Upper lobe of left lung (tissue), 4 donors: Measurements from ENCODE around the gene ANKS1A.

Experiments
- EP300 ChIP-seq, 4 donors: sonication (generic); formaldehyde crosslinking; IDR thresholded peaks; one replicate each; pipeline ENCODE4 v1.5.1; 2017; ENCODE audit warnings: antibody characterized with exemption in 4 of 4, control low read depth in 2 of 4
- POLR2A ChIP-seq, 4 donors: fragments of 450-650 bp; IDR thresholded peaks; one replicate each; pipeline ENCODE4 v1.5.1; 2016 to 2017; ENCODE audit warnings: antibody characterized with exemption in 4 of 4, mild to moderate bottlenecking in 2 of 4
- POLR2AphosphoS5 ChIP-seq, 2 donors: sonication (generic); formaldehyde crosslinking; IDR thresholded peaks; one replicate each; pipeline ENCODE4 v1.5.1; 2017; ENCODE audit warnings: antibody characterized with exemption in 2 of 2
- TF ChIP-seq, protein P1 (sequence below), 6 experiments: fragments of 450-650 bp in 4 of 6; fragments of 200-600 bp in 2 of 6; sonication (generic) in 2 of 6; IDR thresholded peaks; one replicate each; pipeline ENCODE4 v1.5.1; 2016 to 2019; ENCODE audit warnings: antibody characterized with exemption in 6 of 6

DNA sequence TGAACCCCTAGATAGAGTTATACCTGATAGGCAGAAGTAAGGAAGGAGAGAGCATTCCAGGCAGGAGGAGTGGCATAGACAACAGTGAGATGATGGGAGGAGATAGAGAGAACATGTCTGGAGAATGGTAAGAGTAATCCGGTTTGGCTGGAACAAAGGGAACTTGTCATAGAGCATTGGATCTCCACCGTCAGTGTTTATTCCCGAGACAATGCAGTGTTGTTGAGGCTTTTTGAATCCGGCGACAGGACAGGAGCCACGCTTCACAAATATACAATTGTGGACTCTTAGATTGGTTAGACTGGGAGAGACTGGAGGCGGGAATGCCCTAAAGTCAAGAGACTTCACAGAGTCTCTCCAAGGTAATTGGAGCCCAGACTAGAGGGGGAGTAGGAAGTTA is 119.8 kb downstream of the ANKS1A start:
- TF ChIP-seq, protein P1, sequence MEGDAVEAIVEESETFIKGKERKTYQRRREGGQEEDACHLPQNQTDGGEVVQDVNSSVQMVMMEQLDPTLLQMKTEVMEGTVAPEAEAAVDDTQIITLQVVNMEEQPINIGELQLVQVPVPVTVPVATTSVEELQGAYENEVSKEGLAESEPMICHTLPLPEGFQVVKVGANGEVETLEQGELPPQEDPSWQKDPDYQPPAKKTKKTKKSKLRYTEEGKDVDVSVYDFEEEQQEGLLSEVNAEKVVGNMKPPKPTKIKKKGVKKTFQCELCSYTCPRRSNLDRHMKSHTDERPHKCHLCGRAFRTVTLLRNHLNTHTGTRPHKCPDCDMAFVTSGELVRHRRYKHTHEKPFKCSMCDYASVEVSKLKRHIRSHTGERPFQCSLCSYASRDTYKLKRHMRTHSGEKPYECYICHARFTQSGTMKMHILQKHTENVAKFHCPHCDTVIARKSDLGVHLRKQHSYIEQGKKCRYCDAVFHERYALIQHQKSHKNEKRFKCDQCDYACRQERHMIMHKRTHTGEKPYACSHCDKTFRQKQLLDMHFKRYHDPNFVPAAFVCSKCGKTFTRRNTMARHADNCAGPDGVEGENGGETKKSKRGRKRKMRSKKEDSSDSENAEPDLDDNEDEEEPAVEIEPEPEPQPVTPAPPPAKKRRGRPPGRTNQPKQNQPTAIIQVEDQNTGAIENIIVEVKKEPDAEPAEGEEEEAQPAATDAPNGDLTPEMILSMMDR (IDR thresholded peaks at IDR 0.05) = no peak
- no peak for TF ChIP-seq POLR2AphosphoS5 (IDR thresholded peaks at IDR 0.05)
- TF ChIP-seq POLR2A (IDR thresholded peaks at IDR 0.05) = no peak
- no peak for TF ChIP-seq EP300 (IDR thresholded peaks at IDR 0.05)
